Measurements from ENCODE around the gene STYX.

Gene STYX

GRCh38 chr14:52790011-52790755 is 60.2 kb downstream of the STYX start:
- DNase-seq (ENCODE audit: low spot score) = no peak

GRCh38 chr14:52790756-52791222 is 60.8 kb downstream of the STYX start:
- no peak for DNase-seq (ENCODE audit: low spot score)

GRCh38 chr14:52791223-52792096 is 61.5 kb downstream of the STYX start, which contains the start of gene GNPNAT1:
Gene GNPNAT1, minus strand, starts transcription at chr14:52791607. Its CDS starts 6,957 bp downstream, at chr14:52784650.
- DNase-seq (ENCODE audit: low spot score) = peak; percentile 97

- DNase-seq (ENCODE audit: low spot score) = no peak
Measured at GRCh38 chr14:52792097-52792415, 62.1 kb downstream of the STYX start.

- DNase-seq (ENCODE audit: low spot score) = no peak
Measured at GRCh38 chr14:52793061-52793460, 63.1 kb downstream of the STYX start.

GRCh38 chr14:52797653-52798052 is 67.7 kb downstream of the STYX start:
- no peak for DNase-seq (ENCODE audit: low spot score)

GRCh38 chr14:52798826-52799225 is 68.9 kb downstream of the STYX start:
- DNase-seq (ENCODE audit: low spot score) = no peak

- DNase-seq (ENCODE audit: low spot score) = no peak
Measured at GRCh38 chr14:52801014-52801712, 71.2 kb downstream of the STYX start.

- DNase-seq (ENCODE audit: low spot score) = no peak
Measured at GRCh38 chr14:52802597-52802996, 72.6 kb downstream of the STYX start.

GRCh38 chr14:52806115-52806514 is 76.1 kb downstream of the STYX start:
- no peak for DNase-seq (ENCODE audit: low spot score)

GRCh38 chr14:52808101-52808500 is 78.1 kb downstream of the STYX start:
- no peak for DNase-seq (ENCODE audit: low spot score)

- DNase-seq (ENCODE audit: low spot score) = no peak
Measured at GRCh38 chr14:52821805-52822250, 91.9 kb downstream of the STYX start.

GRCh38 chr14:52824462-52824861 is 94.5 kb downstream of the STYX start:
- no peak for DNase-seq (ENCODE audit: low spot score)

All from D341Med (cell line).